GM11168 (cell line): ENCODE measurements around the gene IPO5.

ENCODE experiments used
- in situ Hi-C: fragments of 300-500 bp; cut with MboI; formaldehyde crosslinking; loops from one replicate; pipeline ENCODE4 v1.12.0; 2022; ENCODE audit warnings: low sequenced_read_pairs; ENCODE audit not compliant: unreplicated experiment

Gene IPO5

GRCh38 chr13:98048265-98048664 lies 94.8 kb downstream of the IPO5 start:
- in situ Hi-C loops, result no loop called here

- in situ Hi-C loops, result no loop called here
These were observed 96.6 kb downstream of the IPO5 start for GRCh38 chr13:98050041-98050466.

DNA sequence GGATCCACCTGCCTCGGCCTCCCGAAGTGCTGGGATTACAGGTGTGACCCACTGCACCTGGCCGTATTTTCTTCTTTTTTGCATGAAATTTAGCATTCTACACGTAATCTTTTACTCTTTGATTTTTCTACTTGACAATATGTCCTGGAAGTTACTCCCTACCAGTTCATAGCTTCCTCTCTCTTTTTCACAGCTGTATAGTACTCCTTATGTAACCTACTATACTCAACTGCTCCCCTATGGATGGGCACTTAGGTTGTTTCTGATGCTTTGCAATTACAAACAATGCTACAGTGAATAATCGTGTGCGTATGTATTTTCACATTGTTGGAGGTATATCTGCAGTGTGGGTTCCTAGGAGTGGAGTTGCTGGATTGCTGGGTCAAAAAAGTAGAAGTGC lies 98.9 kb downstream of the IPO5 start:
- in situ Hi-C loops, result no loop called here

DNA sequence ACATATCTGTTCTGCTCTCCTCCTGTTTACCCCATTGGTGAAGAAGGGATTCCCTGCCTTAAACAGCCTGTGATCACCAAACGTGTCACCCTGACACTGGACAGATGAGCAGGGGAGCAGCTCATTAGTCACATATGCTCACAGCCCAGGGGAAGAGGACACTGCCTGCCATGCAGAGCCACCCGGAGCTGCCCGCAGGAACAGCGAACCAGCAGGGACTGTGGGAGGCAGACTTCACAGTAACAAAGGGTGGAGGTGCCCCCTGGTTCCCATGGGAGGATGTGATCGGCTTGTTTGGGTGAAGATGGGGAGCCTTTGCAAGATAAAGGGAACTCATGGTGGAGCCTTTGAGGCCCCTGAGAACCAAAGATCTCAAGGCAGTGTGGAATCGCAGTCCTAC lies 100.8 kb downstream of the IPO5 start:
- in situ Hi-C loops, result no loop called here

- in situ Hi-C loops, result no loop called here
These were observed 102.1 kb downstream of the IPO5 start for GRCh38 chr13:98055623-98056022.

GRCh38 chr13:98056839-98057410 lies 103.5 kb downstream of the IPO5 start:
- in situ Hi-C loops, result no loop called here

DNA sequence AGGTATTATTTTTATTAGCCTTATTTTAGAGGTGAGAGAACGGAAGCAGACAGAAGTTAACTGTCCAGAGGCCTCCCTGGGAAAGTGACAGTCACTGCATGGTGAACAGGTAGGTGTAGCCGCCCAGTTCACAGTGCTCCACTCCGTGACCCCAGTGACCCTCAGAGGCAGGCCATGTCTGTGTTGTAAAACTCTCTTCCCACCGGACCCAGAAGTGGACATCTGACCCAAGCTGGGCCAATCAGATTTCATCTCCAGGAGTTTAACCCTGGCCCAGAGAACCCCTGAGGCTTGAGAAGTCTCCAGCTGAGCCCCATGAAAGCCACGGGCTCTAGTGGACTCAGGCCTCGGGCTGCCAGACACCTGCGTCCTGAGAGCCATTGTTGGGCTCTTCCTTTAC lies 105.8 kb downstream of the IPO5 start:
- in situ Hi-C loops, result no loop called here

- in situ Hi-C loops, result no loop called here
These were observed 106.8 kb downstream of the IPO5 start for GRCh38 chr13:98060282-98060681.

DNA sequence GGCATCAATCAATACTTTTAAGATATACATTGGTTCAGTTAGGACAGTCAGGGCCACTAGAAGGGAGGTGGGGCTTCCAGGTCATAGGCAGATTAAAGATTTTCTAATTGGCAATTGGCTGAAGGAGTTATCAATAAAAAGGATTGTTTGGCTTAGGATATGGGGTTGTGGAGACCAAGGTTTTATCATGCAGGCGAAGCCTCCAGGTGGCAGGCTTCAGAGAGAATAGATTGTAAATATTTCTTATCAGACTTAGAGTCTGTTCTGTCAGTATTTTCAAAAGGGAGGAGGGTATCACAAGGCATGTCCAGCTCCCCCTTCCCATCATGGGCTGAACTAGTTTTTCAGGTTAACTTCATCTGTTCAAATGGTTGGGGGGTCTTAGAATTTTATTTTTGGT lies 112.0 kb downstream of the IPO5 start:
- in situ Hi-C loops, result no loop called here

DNA sequence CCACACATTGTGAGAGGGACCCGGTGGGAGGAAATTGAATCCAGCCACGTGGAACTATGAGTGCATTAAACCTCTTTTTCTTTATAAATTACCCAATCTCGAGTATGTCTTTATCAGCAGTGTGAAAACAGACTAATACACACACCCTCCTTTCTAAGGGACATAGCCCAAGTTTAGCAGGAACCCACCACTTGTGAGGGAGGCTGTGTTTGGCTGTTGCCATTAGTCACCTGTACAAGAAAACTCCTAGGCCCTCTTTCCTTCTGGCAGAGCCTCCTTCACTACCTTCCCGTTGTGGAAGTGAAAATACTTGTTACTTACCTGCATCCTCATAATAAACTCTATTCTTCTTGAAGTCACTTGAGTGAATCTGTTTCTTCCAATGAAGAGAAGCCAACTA lies 113.2 kb downstream of the IPO5 start:
- in situ Hi-C loops, result no loop called here

DNA sequence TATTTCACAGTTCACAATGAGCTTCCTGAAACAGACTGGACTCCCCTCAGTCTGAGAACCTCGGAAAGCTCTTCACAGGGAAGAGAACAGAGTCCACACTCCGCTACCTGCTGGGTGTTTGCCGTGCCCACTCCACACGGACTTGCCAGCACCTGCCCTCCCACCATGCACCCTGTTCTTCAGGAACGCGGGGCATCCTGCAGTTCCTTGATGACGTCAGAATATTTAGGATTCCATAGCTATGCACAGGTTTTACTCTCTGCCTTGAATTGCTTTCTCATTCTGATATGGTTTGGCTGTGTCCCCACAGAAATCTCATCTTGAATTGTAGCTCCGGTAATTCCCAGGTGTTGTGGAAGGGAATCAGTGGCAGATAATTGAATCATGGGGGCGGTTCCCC lies 115.0 kb downstream of the IPO5 start:
- in situ Hi-C loops, result no loop called here

- in situ Hi-C loops, result no loop called here
These were observed 116.5 kb downstream of the IPO5 start for GRCh38 chr13:98069985-98070384.

GRCh38 chr13:98071316-98071715 lies 117.8 kb downstream of the IPO5 start:
- in situ Hi-C loops, result no loop called here

- in situ Hi-C loops, result no loop called here
These were observed 119.0 kb downstream of the IPO5 start for GRCh38 chr13:98072476-98072875.
